Neural progenitor cell (in vitro differentiated cells): ENCODE measurements around the gene MAFF.

Experiments
- EZH2 ChIP-seq: fragments of 200-600 bp; sonication (generic); IDR thresholded peaks from 2 replicates; pipeline ENCODE4 v1.6.1; 2017; ENCODE audit warnings: antibody characterized with exemption, mild to moderate bottlenecking, moderate library complexity
- EZH2phosphoT487 ChIP-seq: fragments of 200-600 bp; sonication (generic); IDR thresholded peaks from 2 replicates; pipeline ENCODE4 v1.6.1; 2017; ENCODE audit warnings: antibody characterized with exemption
- TF ChIP-seq, protein P1 (sequence below): fragments of 200-600 bp; sonication (generic); IDR thresholded peaks from 2 replicates; pipeline ENCODE4 v1.5.1; 2017; ENCODE audit warnings: antibody characterized with exemption, mild to moderate bottlenecking

DNA sequence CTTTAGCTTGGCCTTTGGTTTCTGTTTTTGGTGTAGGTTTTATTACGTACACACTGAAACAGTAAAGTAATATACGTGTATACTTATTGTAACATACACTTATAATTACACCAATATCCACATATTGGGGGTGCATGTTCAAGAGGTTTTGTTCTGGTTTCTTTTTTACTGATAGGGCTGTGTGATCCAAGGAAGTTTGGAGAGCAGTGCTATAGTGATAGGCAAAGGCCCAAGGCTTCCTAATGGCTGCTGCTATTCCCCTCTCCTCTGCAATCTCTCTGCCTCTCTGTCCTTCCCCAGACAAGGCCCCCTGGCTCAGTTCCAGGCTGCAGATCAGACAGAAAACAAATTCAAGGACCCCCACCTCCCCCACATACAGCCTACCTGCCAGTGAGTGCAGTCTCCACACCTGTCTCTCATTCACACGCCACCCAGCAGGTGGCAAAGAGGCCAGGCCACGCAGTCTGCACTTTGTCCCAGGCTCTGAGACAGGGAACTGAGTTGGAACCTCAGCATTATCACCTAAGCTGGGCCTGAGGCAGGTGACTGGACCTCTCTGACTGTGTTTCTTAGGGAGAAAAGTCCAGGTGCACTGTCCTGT lies 56.0 kb downstream of the MAFF start:
- TF ChIP-seq, protein P1, sequence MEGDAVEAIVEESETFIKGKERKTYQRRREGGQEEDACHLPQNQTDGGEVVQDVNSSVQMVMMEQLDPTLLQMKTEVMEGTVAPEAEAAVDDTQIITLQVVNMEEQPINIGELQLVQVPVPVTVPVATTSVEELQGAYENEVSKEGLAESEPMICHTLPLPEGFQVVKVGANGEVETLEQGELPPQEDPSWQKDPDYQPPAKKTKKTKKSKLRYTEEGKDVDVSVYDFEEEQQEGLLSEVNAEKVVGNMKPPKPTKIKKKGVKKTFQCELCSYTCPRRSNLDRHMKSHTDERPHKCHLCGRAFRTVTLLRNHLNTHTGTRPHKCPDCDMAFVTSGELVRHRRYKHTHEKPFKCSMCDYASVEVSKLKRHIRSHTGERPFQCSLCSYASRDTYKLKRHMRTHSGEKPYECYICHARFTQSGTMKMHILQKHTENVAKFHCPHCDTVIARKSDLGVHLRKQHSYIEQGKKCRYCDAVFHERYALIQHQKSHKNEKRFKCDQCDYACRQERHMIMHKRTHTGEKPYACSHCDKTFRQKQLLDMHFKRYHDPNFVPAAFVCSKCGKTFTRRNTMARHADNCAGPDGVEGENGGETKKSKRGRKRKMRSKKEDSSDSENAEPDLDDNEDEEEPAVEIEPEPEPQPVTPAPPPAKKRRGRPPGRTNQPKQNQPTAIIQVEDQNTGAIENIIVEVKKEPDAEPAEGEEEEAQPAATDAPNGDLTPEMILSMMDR = no peak
- TF ChIP-seq EZH2 (no peak), EZH2phosphoT487 (no peak)
